T-cell (primary cell): ENCODE results near the gene KCNK13. TPM values are rescaled to one million over a fixed set of nuclear protein-coding genes. Genes with fewer than 3 reads are reported as not detected.

Experiments
- ATAC-seq, 4 experiments: fragments of 200-7000 bp in 3 of 4; fragments of 150-1000 bp in 1 of 4; cut with Tn5 transposase; replicated peaks in 1 of 4; 1 replicate in 3 of 4; 2 replicates in 1 of 4; pipeline ENCODE4 v1.10.0; 2021; ENCODE audit warnings: moderate library complexity in 3 of 4, mild to moderate bottlenecking in 2 of 4, moderate number of reproducible peaks in 1 of 4
- CTCF ChIA-PET, 2 donors: fragments of 300-600 bp; sonication (Branson Sonifier 250); formaldehyde crosslinking; loops; one replicate each; lab custom pipeline; 2022; ENCODE audit warnings: antibody characterized with exemption in 2 of 2; lab: Charles Lee
- POLR2A ChIA-PET, 2 donors: fragments of 300-600 bp; sonication (Branson Sonifier 250); formaldehyde crosslinking; loops; one replicate each; lab custom pipeline; 2022; ENCODE audit warnings: antibody characterized with exemption in 2 of 2; lab: Charles Lee
- DNase-seq, 35 experiments: peaks; one replicate each; pipeline versions ENCODE4 v3.0.0 to v3.0.0-alpha.2; 2013 to 2023
- H3K27ac ChIP-seq: one replicate; pipeline ENCODE4 v1.5.1; 2013; ENCODE audit warnings: low read length
- H3K27me3 ChIP-seq, 2 experiments: replicated peaks in 1 of 2; 1 replicate in 1 of 2; 2 replicates in 1 of 2; pipeline versions ENCODE4 v1.6.1 to v1.7.0; 2013; ENCODE audit warnings: low read length in 1 of 2, mixed read lengths in 1 of 2; ENCODE audit not compliant: control insufficient read depth in 2 of 2, insufficient read depth in 2 of 2; ENCODE audit errors: extremely low read depth in 1 of 2
- H3K36me3 ChIP-seq, 2 donors: 1 replicate in 1 of 2; 2 replicates in 1 of 2; pipeline versions ENCODE4 v1.6.1 to v1.7.0; 2013; ENCODE audit warnings: low read length in 1 of 2; ENCODE audit not compliant: control insufficient read depth in 2 of 2, insufficient read depth in 1 of 2; ENCODE audit errors: extremely low read depth in 1 of 2
- H3K4me1 ChIP-seq, 2 experiments: 1 replicate in 1 of 2; 2 replicates in 1 of 2; pipeline versions ENCODE4 v1.6.1 to v1.7.0; 2013; ENCODE audit warnings: low read length in 2 of 2, mixed read lengths in 1 of 2; ENCODE audit not compliant: insufficient read depth in 2 of 2, control insufficient read depth in 1 of 2; ENCODE audit errors: extremely low read depth in 1 of 2
- H3K4me3 ChIP-seq, 2 donors: 1 replicate in 1 of 2; 2 replicates in 1 of 2; pipeline versions ENCODE4 v1.5.1 to v1.7.0; 2013; ENCODE audit warnings: mild to moderate bottlenecking in 2 of 2, low read length in 1 of 2, moderate library complexity in 1 of 2; ENCODE audit not compliant: control insufficient read depth in 1 of 2; ENCODE audit errors: extremely low read depth in 1 of 2
- H3K9me3 ChIP-seq: 2 replicates; pipeline ENCODE4 v1.7.0; 2013
- H3K27ac Mint-ChIP-seq, 2 donors: one replicate each; pipeline ENCODE4 v1.8.0; 2020 to 2021; ENCODE audit warnings: mild to moderate bottlenecking in 2 of 2, mixed read lengths in 2 of 2
- H3K27me3 Mint-ChIP-seq, 2 donors: one replicate each; pipeline ENCODE4 v1.8.0; 2021 to 2022; ENCODE audit warnings: mixed read lengths in 2 of 2
- H3K36me3 Mint-ChIP-seq: one replicate; pipeline ENCODE4 v1.8.0; 2021; ENCODE audit warnings: mixed read lengths
- H3K4me1 Mint-ChIP-seq, 3 donors: one replicate each; pipeline ENCODE4 v1.8.0; 2020 to 2022; ENCODE audit warnings: mixed read lengths in 3 of 3, mild to moderate bottlenecking in 1 of 3
- H3K4me3 Mint-ChIP-seq, 3 donors: one replicate each; pipeline ENCODE4 v1.8.0; 2020 to 2022; ENCODE audit warnings: mild to moderate bottlenecking in 3 of 3, mixed read lengths in 3 of 3, moderate library complexity in 3 of 3
- H3K9me3 Mint-ChIP-seq, 3 donors: one replicate each; pipeline ENCODE4 v1.8.0; 2020 to 2022; ENCODE audit warnings: mixed read lengths in 3 of 3
- WGBS: methylation state at CpG from one replicate; pipeline ENCODE4 v1.1.5; 2013; ENCODE audit warnings: missing lambda C conversion rate; ENCODE audit not compliant: insufficient coverage; 5-methylcytosine and 5-hydroxymethylcytosine counted together
- total RNA-seq, 35 experiments: library from RNA in 6 of 35; stranded (reverse) in 6 of 35; fragments of 120-200 nt in 1 of 35; gene quantifications; one replicate each; pipeline versions ENCODE4 v1.2.1 to v1.2.4 and lab custom pipeline; 2013 to 2026

Gene KCNK13
- total RNA-seq, 5 donors from 2014 or later (not counting 1 experiment from before 2014, with no cell fraction given) = not detected

DNA sequence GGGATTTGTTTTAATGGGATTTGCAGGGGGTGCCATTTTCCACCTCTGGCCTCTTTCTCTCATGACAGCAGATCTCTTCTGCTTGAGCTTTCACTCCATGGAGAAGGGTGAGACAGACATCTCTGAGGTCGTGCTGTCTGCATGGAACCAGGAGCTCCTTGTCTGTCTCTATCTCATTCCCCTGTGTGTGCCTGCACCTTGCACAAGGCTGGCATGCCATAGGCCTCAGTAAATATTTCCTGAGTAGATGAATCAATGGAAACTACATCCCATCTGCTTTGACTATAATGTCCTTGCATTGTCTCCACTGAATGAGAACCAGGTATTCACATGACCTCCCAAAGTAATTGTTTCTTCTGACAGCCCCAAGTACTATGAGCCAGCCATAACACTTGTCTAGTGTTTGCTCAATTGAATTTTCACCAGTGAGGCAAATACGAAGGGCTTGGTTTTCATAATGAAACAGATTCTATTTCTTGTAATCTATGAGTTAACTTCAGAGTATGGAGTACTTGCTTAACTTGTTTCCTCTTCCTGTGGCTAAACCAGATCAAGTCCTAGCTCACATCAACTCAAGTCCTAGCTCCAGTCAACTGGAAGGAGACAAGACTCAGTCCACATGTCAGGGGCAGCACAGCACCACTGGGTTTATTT is 32.3 kb downstream of the KCNK13 start:
- Histone ChIP-seq H3K36me3 (no peaks in the 10 kb centered on the region), H3K9me3 (no peaks in the 10 kb centered on the region), H3K4me1 (no peaks in the 10 kb centered on the region), H3K27me3 (peaks cover 2 to 7% of the 10 kb centered on the region in 2 experiments), H3K4me3 (no peak overlapping the region), H3K27ac (no peak overlapping the region)
- Mint-ChIP-seq H3K4me3 (no peak overlapping the region), H3K27ac (no peak overlapping the region), H3K4me1 (no peaks in the 10 kb centered on the region), H3K27me3 (peaks cover 19 to 28% of the 10 kb centered on the region in 2 donors), H3K9me3 (no peaks in the 10 kb centered on the region), H3K36me3 (no peaks in the 10 kb centered on the region)
- ChIA-PET POLR2A (no interaction called here), CTCF (no interaction called here)
- ATAC-seq (no peak), DNase-seq (no peak)
- WGBS = 40% methylated on average over 1 of the region's 2 CpGs

GRCh38 chr14:90095096-90095495 is 33.3 kb downstream of the KCNK13 start:
- Histone ChIP-seq H3K36me3 (no peaks in the 10 kb centered on the region), H3K4me1 (no peaks in the 10 kb centered on the region), H3K4me3 (no peak overlapping the region), H3K27ac (no peak overlapping the region), H3K9me3 (no peaks in the 10 kb centered on the region), H3K27me3 (no peaks in the 10 kb centered on the region)
- CTCF ChIA-PET = no interaction called here
- Mint-ChIP-seq H3K4me1 (no peaks in the 10 kb centered on the region), H3K4me3 (no peak overlapping the region), H3K27ac (no peak overlapping the region), H3K9me3 (no peaks in the 10 kb centered on the region), H3K36me3 (no peaks in the 10 kb centered on the region), H3K27me3 (peaks cover 16 to 25% of the 10 kb centered on the region in 2 donors)
- DNase-seq (no peak), ATAC-seq (no peak)
- 92% methylated on average over 2 of the region's 4 CpGs for WGBS
- POLR2A ChIA-PET = no interaction called here

DNA sequence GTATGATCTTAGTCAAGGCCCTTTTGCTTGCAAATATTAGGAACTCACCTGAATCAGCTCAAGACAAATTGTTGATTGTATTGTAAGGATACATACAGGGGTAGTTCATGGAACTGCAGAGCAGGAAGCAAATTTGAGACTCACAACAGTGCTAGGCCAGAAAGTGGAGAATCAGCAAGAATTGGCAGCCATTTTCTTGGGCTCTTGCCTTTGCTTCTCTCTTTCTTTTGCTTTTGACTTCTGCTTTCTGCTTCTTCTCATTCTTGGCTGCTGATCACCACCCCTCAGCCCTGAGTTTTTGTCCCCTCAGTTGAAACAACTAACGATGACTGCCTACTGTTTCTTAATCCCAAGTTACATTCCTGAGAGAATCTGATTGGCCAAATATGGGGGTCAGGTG is 34.8 kb downstream of the KCNK13 start:
- peaks cover 6 to 16% of the 10 kb centered on the region in 2 donors for H3K27me3 Mint-ChIP-seq
- DNase-seq = no peak
- Histone ChIP-seq H3K27me3 (no peaks in the 10 kb centered on the region), H3K4me3 (no peak overlapping the region), H3K36me3 (no peaks in the 10 kb centered on the region), H3K27ac (no peak overlapping the region), H3K9me3 (no peaks in the 10 kb centered on the region), H3K4me1 (no peaks in the 10 kb centered on the region)
- H3K4me3 Mint-ChIP-seq = no peak overlapping the region
- ChIA-PET POLR2A (no interaction called here), CTCF (no interaction called here)
- WGBS = no CpG with 5 or more reads among the region's 1 CpG
- no peaks in the 10 kb centered on the region for H3K4me1 Mint-ChIP-seq
- no peaks in the 10 kb centered on the region for H3K36me3 Mint-ChIP-seq
- no peak overlapping the region for H3K27ac Mint-ChIP-seq
- no peaks in the 10 kb centered on the region for H3K9me3 Mint-ChIP-seq
- ATAC-seq = no peak

DNA sequence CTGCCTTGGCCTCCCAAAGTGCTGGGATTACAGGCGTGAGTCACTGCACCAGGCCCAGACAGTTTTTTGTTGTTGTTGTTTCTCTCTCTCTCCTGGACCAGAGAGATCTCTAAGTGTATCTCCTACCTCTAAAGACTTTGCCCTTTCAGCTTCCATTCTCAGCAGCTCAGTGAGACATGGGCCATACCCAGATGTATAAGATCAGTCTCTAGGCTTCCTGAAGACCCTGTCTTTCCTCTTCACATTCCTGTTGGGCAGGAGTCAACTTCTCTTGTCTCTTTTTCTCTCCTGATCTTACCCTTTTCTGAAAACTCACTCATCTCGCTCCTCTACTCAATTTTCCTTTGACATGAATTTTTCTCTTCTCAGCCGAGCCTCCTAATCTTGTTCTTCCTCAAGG is 42.0 kb downstream of the KCNK13 start:
- H3K4me1 Mint-ChIP-seq = no peaks in the 10 kb centered on the region
- no peak overlapping the region for H3K27ac Mint-ChIP-seq
- 46% methylated on average over 2 of the region's 3 CpGs for WGBS
- ChIA-PET POLR2A (no interaction called here), CTCF (no interaction called here)
- no peak for ATAC-seq
- no peak for DNase-seq
- peaks cover 3 to 5% of the 10 kb centered on the region in 2 donors for H3K27me3 Mint-ChIP-seq
- no peak overlapping the region for H3K4me3 Mint-ChIP-seq
- Histone ChIP-seq H3K36me3 (no peaks in the 10 kb centered on the region), H3K27ac (no peak overlapping the region), H3K4me3 (no peak overlapping the region), H3K27me3 (peaks cover 0 to 2% of the 10 kb centered on the region in 2 experiments), H3K4me1 (no peaks in the 10 kb centered on the region), H3K9me3 (no peaks in the 10 kb centered on the region)
- no peaks in the 10 kb centered on the region for H3K36me3 Mint-ChIP-seq
- H3K9me3 Mint-ChIP-seq = no peaks in the 10 kb centered on the region

- Histone ChIP-seq H3K27me3 (peaks cover 0 to 10% of the 10 kb centered on the region in 2 experiments), H3K4me1 (no peaks in the 10 kb centered on the region), H3K4me3 (no peak overlapping the region), H3K27ac (no peak overlapping the region), H3K36me3 (no peaks in the 10 kb centered on the region), H3K9me3 (no peaks in the 10 kb centered on the region)
- peaks cover 5% of the 10 kb centered on the region in 2 donors for H3K27me3 Mint-ChIP-seq
- no peak overlapping the region for H3K27ac Mint-ChIP-seq
- H3K4me3 Mint-ChIP-seq = no peak overlapping the region
- DNase-seq = no peak
- no peaks in the 10 kb centered on the region for H3K36me3 Mint-ChIP-seq
- no peaks in the 10 kb centered on the region for H3K4me1 Mint-ChIP-seq
- 100% methylated on average over 3 of the region's 4 CpGs for WGBS
- H3K9me3 Mint-ChIP-seq = no peaks in the 10 kb centered on the region
- ChIA-PET CTCF (no interaction called here), POLR2A (no interaction called here)
- ATAC-seq = no peak
Measured at GRCh38 chr14:90105756-90106155, 44.0 kb downstream of the KCNK13 start.

DNA sequence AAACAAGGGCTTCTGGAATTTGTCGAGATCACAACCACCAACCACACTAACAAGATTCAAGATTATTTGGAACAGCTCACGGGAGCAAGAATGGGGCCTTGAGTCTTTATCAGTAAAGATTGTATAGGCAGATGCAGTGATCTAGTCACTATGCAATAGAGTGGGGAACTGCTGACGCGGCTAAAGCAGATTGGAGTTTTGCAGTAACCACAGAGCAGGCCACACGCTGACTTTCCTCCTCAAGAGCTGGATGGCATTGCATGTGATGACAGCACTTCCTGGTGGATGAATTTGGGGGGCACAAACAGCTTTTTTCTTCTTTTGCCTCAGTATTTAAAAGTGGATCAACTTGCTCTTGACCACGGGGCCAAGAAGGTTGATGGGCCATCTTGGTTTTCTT is 46.0 kb downstream of the KCNK13 start:
- no peak overlapping the region for H3K27ac Mint-ChIP-seq
- 75% methylated on average over 3 of the region's 6 CpGs for WGBS

More for the DNA sequence above, 46.0 kb downstream of the KCNK13 start:
- CTCF ChIA-PET = no interaction called here
- Histone ChIP-seq H3K4me1 (no peaks in the 10 kb centered on the region), H3K9me3 (no peaks in the 10 kb centered on the region), H3K36me3 (no peaks in the 10 kb centered on the region), H3K4me3 (no peak overlapping the region), H3K27ac (no peak overlapping the region), H3K27me3 (peaks cover 0 to 15% of the 10 kb centered on the region in 2 experiments)
- POLR2A ChIA-PET = no interaction called here
- Mint-ChIP-seq H3K36me3 (no peaks in the 10 kb centered on the region), H3K4me1 (no peaks in the 10 kb centered on the region), H3K27me3 (peaks cover 16 to 18% of the 10 kb centered on the region in 2 donors), H3K9me3 (no peaks in the 10 kb centered on the region), H3K4me3 (no peak overlapping the region)
- ATAC-seq (no peak), DNase-seq (no peak)
